Karpas-422 (cell line): Measurements from ENCODE around the gene SUPT6H. TPM values are rescaled to one million over a fixed set of nuclear protein-coding genes. Genes with fewer than 3 reads are reported as not detected.

Source experiments
- small RNA-seq: library from RNA; depleted of rRNA; stranded (forward); fragments of <200 nt; gene quantifications from one replicate; pipeline ENCODE3, GENCODE V24; 2014
- total RNA-seq: library from RNA; depleted of rRNA; stranded (reverse); fragments of >200 nt; shearing (Covaris generic); gene quantifications from 2 replicates; pipeline ENCODE4 v1.2.3, GENCODE V29; 2014; ENCODE audit warnings: low replicate concordance; rRNA removed

The SUPT6H gene
- total RNA-seq, 1 experiment from 2014 or later: 91.5 TPM

Small RNA genes lying within 50 kb of the gene (small RNA-seq; reads per million reads assigned to genes)
- gene SNORD42A (not detected), gene SNORD42B (not detected), gene SNORD4A (not detected), gene SNORD4B (not detected)

Other genes starting within 250 kb of the SUPT6H start
- not detected in 2 replicates for gene SLC13A2, start 188.6 kb upstream of the SUPT6H start, total RNA-seq
- not detected in 2 replicates for gene FOXN1, start 155.9 kb upstream of the SUPT6H start, total RNA-seq
- 34.0 and 70.2 TPM in 2 replicates for gene UNC119, start 109.6 kb upstream of the SUPT6H start, total RNA-seq
- gene PIGS, start 90.7 kb upstream of the SUPT6H start, total RNA-seq: 39.2 and 50.2 TPM in 2 replicates
- gene ALDOC, start 85.3 kb upstream of the SUPT6H start, total RNA-seq: 309 and 552 TPM in 2 replicates
- 51.0 and 58.1 TPM in 2 replicates for gene SPAG5, start 63.2 kb upstream of the SUPT6H start, total RNA-seq
- 25.5 and 33.5 TPM in 2 replicates for gene RSKR, start 48.0 kb upstream of the SUPT6H start, total RNA-seq
- 133 and 152 TPM in 2 replicates for gene BLTP2, start 17.0 kb upstream of the SUPT6H start, total RNA-seq
- 32.3 and 39.7 TPM in 2 replicates for gene SDF2, start 299 bp upstream of the SUPT6H start, total RNA-seq
- gene PROCA1, start 49.7 kb downstream of the SUPT6H start, total RNA-seq: 2.7 and 7.3 TPM in 2 replicates
- not detected in 2 replicates for gene RAB34, start 55.7 kb downstream of the SUPT6H start, total RNA-seq
- 1,170 and 1,763 TPM in 2 replicates for gene RPL23A, start 57.8 kb downstream of the SUPT6H start, total RNA-seq
- 2.1 and 3.8 TPM in 2 replicates for gene TLCD1, start 64.0 kb downstream of the SUPT6H start, total RNA-seq
- gene NEK8, start 66.6 kb downstream of the SUPT6H start, total RNA-seq: 9.4 and 13.8 TPM in 2 replicates
- gene TRAF4, start 81.8 kb downstream of the SUPT6H start, total RNA-seq: 40.1 and 40.7 TPM in 2 replicates
- 8.0 and 9.6 TPM in 2 replicates for gene FAM222B, start 180.6 kb downstream of the SUPT6H start, total RNA-seq
- gene ERAL1, start 192.8 kb downstream of the SUPT6H start, total RNA-seq: 19.5 and 46.2 TPM in 2 replicates
- gene FLOT2, start 235.5 kb downstream of the SUPT6H start, total RNA-seq: 35.8 and 57.8 TPM in 2 replicates
- 12.9 and 26.5 TPM in 2 replicates for gene DHRS13, start 240.9 kb downstream of the SUPT6H start, total RNA-seq